ENCODE results near the gene GNG14.
"Not testable (repeated sequence)": the region's sequence is repeated elsewhere in the genome, so short reads cannot be mapped to it uniquely, and the experiment has no call there.

The GNG14 gene

DNA sequence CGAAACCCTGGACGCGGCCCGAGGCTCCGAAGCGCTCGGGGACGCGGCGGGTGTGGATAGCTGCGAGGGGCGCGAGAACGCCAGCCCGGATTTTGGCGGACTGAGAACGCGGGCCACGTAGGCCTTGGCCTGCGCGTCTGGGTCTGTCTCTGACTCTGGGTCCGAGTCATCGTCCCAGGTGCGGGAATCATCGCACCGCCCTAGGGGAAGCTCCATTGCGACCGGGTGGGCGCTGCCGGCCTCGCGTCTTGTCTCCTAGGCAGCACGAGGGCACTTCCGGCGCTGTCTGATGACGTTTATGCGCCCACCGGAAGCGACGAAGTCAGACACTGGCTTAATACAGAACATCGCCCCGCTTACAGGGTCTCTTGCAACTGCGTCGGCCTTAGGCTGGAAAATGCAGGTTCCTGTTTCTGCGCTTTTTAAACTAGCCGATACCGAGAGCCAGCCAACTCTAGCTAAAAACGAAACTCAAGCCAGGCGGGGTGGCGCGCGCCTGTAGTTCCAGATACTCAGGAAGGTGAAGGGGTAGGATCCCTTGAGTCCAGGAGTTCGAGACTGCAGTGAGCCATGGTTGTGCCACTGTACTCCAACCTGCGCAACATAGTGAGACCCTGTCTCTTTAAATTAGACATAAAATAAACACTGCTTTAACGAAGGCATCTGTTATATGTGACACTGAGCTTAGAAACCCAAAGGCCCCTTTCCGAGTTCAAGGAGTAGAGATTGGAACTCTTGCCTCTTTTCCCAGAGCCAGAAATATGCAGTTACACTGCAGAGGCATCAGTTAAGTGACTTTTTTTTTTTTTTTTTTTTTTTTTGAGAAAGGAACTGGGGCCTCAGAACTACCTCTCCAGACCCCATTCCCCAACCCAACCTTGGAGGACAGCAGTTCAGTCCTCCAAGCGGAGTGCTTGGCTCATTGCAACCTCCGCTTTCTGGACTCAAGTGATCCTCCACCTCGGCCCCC, 8.9 kb downstream of the GNG14 start, which contains the start of gene FBXW9:
Gene FBXW9, minus strand, starts transcription at position 266 of the 970 bp plus-strand sequence. Its CDS starts 50 bp downstream, at position 216.
- peak; percentile 95 for DNase-seq

DNA sequence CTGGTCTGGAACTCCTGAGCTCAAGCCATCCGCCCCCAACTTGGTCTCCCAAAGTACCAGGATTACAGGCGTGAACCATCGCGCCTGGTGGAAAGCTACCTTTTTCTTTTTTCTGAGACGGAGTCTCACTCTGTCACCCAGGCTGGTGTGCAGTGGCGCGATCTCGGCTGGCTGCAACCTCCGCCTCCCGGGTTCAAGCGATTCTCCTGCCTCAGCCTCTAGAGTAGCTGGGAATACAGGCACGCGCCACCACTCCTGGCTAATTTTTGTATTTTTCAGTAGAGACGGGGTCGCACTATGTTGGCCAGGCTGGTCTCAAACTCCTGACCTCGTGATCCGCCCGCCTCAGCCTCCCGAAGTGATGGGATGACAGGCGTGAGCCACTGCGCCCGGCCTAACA, 9.6 kb downstream of the GNG14 start:
- not testable (repeated sequence) for DNase-seq

GRCh38 chr19:12698138-12698537, 10.3 kb downstream of the GNG14 start:
- DNase-seq, result no peak

DNA sequence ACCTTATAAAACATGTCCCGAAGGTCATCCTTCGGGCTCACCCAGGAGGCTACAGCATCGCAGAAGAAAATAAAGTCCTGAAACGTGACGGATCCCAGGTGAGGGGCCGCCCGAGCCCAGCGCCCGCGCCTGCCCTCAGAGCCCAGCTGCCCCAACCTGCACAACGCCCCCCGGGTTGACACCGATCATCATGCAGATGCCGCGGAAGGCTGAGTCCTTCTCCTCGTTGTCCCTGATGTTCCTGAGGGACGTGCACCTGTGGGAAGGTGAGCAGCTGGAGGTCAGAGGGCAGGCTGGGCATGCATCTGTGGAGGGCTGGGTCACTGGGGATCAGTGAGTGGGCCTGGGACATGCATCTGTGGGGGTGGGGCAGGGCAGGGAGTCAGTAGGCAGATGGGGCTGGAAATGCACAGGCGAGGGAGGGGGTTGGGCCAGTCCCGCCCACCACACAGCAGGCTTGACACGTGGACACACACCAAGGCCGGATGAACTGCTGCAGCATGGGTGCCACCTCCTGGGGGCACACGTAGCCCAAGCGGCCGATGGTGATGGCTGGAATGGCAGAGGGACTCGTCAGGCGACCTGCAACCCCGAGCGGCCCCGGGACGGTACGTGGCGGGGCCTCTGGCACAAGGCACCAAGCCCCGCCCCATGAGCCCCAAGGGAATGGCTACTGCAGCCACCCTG, 13.9 kb downstream of the GNG14 start:
- DNase-seq, result no peak

GRCh38 chr19:12703046-12703445, 15.2 kb downstream of the GNG14 start:
- peak; percentile 54 for DNase-seq

- no peak for DNase-seq
Observed at GRCh38 chr19:12705169-12705568, 17.4 kb downstream of the GNG14 start.

DNA sequence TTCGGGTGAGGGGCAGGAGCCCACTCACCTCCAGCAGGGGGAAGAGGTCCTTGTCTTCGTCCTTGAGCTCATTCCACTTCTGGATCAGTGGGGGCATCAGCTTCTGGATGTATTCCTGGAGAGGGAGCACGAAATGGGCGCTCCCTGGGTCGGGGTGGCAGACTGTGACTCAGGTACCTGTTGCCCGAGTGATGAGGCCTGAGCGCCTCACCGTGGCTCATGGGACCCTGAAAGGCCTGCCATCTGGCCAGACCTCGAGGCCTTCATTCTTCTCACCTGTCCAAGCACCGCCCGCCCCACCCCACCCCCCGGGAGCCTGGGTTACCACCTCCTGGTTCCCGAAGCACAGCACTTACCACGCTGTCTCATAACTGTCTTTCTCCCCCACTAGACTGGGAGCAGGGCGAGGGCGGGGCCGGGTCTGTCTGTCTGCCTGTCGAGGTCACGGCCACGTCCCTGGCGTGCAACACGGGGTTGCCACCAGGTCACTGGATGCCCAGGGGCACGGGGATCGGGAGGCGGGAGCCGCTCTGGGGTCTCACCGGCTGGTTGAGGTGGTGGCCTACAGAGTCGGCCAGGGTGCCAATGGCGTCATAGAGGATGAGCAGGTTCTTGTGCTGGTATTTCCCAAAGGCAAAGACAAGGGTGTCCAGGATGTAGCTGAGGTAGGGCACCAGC, 18.0 kb downstream of the GNG14 start:
- no peak for DNase-seq

DNA sequence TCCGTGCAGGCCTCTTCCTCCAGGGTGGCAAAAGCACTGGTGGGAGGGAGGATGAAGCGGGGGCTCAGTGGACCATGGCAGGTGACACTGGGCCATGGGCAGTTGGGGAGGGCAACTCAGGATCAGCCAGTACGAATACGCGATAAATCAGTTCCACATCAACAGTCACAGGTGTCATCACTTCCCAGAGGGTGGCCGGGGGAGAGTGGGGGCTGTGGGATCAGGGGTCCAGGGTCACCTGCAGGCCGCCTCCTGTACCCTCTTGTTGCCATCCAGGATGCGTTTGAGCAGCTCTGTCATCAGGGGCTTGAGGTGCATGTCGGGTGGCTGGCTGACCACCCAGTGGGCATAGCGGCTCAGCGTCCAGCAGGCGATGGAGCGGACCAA, 18.5 kb downstream of the GNG14 start:
- DNase-seq, result no peak

GRCh38 chr19:12708641-12709040, 20.8 kb downstream of the GNG14 start:
- DNase-seq, result no peak

DNA sequence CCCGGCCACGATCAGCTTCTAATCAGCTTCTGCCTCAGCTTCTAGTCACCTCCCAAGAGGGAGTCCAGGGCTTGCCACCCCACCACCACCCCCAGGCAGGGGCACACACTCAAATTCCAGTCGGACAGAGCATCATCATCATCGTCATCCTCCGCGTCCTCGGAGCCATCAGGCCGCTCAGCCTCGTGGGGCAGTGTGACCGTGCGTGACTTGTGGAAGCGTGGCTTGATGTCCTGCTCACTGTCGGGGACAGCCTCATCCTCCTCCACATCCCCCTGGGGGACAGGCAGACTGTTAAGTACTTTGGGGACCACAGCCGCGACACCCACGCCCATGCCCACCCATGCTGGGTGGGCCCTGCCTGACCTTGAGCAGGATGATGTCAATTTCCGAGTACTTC, 23.4 kb downstream of the GNG14 start:
- no peak for DNase-seq

DNA sequence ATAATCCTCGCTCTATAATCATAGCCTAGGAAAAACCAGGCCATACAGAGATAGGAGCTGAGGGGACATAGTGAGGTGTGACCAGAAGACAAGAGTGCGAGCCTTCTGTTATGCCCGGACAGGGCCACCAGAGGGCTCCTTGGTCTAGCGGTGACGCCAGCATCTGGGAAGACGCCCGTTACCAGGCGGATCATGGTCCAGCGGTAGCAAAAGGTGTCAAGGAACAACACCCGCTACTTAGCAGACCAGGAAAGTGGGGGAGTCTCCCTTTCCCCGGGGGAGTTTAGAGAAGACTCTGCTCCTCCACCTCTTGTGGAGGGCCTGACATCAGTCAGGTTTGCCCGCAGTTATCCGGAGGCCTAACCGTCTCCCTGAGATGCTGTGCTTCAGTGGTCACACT, 24.3 kb downstream of the GNG14 start:
- DNase-seq, result not testable (repeated sequence)

DNA sequence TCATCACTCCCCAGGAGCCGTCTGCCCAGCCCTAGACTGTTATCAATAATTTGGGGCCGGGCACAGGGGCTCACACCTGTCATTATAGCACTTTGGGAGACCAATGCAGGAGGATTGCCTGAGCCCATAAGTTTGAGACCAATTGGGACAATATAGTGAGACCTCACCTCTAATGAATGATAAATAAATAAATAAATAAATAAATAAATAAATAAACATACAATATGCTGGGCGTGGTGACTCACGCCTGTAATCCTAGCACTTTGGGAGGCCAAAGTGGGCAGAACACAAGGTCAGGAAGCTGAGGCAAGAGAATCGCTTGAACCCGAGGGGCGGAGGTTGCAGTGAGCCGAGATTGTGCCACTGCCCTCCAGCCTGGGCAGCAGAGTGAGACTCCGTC, 25.5 kb downstream of the GNG14 start:
- DNase-seq, result not testable (repeated sequence)

GRCh38 chr19:12715102-12715501, 27.3 kb downstream of the GNG14 start:
- no peak for DNase-seq

DNA sequence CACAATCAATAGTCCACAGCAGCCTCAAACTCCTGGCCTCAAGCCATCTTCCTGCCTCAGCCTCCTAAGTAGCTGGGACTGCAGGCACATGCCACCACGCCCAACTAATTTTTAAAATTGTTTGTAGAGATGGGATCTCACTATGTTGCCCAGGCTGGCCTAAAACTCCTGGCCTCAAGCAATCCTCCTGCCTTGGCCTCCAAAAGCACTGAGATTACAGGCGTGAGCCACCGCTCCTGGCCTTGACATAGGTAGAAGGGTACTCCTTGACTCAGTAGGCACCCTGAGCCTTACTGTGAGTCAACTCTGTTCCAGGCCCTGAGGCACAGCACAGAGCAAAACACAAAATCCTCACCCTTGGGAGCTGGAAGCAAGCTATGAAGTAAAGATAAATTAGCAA, 28.1 kb downstream of the GNG14 start:
- DNase-seq, result no peak

DNA sequence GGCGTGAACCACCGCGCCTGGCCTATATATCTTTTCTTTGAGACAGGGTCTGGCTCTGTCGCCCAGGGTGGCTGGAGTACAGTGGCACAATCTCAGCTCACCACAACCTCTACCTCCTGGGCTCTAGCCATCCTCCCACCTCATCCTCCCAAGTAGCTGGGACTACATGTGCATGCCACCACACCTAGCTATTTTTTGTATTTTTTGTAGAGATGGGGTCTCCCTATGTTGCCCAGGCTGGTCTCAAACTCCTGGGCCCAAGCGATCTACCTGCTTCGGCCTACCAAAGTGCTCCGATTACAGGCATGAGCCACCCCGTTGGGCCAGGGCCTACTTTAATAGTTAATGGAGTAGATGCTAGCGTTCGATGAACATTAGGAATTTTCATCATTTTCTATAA, 32.5 kb downstream of the GNG14 start:
- DNase-seq, result no peak

DNA sequence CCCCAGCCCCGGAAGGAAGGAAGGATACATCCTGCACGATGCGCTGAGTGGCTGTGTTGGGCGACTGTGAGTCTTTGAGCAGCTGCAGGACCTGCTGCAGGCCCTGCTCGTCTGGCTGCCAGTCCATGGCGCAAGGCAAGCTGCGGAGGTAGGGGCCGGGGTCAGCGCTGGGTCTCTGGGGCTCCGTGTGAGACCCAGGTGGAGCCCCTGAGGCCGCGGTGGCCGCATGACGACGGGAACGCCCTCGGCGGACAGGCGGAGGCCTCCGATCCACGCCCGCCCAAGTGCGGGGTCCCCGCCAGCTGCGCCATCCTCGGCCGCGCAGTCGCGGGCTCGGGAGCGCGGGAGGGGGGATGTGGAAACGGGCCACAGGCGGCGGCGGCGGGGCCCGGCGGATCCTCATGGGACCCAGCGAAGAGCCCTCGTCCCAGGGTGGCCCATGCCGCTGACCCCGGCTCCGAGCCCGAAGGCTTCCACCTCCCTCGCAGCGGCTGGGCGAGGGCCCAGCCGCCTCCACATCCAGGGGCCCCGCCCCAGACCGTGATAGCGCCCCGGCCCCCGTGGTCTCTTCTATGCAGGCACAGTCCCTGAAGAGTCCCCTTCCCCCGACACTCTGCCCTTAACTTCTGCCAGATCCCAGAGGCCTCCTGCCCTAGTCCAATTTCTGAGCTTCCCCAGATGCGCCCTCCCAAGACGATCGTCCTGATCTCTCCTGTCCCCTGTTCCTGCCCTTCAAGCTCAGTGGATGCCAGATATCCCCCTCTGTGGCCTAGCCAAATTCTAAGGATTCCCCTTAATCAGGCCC, 33.3 kb downstream of the GNG14 start:
- no peak for DNase-seq

GRCh38 chr19:12721656-12722565, 34.1 kb downstream of the GNG14 start:
- peak; percentile 84 for DNase-seq

GRCh38 chr19:12722566-12723380, 35.0 kb downstream of the GNG14 start:
- peak; percentile 99 for DNase-seq

DNA sequence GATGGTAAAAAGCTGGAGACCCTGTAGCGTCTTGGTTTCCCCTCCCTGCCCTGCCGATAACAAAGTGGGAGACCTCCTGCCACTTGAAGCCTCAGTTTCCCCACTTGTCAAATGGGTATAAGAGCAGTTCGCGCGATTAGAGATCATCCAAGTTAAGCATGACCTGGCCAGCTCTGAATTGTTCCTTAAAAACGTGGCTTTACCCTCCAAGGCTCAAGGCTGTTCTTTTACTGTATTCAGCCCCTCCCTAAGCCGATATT, 35.5 kb downstream of the GNG14 start:
- no peak for DNase-seq

DNA sequence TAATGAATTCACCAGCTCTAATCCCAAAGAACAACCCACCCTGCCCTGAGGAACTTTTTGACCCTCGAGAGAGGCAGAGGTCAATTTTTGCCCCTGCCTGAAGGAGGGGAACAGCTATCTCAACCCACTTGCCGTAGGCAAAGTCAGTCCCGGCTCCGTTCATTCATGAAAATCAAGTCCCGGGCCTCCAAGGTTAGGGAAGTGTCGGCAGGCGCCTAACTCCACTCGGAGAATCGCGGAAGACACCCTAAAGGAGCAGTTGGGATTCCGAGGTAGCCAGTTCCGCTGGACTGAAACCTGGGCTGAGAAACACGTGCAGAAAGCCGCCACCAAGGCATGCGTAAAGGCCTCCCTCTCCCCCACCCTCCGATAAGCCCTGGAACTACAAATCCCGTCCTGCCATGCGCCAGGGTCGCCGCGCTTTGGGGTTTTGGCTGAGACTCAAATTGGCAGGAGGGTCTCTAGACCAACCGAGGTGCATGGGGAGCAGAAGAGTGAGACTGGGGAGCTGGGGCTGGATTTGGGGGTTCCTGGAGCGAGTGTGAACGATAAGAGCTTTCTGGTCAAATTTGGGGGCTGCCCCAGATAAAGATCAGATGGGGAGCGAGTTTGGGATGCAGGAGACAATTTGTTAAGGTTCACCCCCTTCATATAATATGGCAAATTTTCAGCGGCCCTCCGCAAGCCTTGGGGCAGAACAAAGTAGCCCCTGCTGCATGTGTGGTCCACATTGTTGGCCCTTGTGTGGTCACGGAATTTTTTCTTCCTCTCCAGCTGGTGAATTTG, 36.0 kb downstream of the GNG14 start, which contains the start of gene TNPO2:
Gene TNPO2, minus strand, starts transcription at position 292 of the 786 bp plus-strand sequence. CDS start 2,955 bp downstream, outside the sequence.
- DNase-seq, result peak; percentile 62

Data from fibroblast of skin of right quadriceps (primary cell).